ENCODE data around the gene RAB40B. TPM values are rescaled to one million over a fixed set of nuclear protein-coding genes. Genes with fewer than 3 reads are reported as not detected.

Gene RAB40B
- total and polyA plus RNA-seq, 2 of the 13 experiments (the other 11 are each of a cell fraction or from before 2014, with no cell fraction given) = 6.2 to 6.5 TPM

- intact Hi-C loops (cut with micrococcal nuclease; ENCODE audit: unreplicated experiment) (no loop called here), in situ Hi-C loops (cut with HindIII; ENCODE audit: extremely low pct_ligation_motif_present, low pct_unique_long_range_greater_than_20kb) (no loop called here)
- BruUV-seq (replicated peaks) = no TSS peak
- TF ChIP-seq NRL (CRISPR knock-in tag; IDR thresholded peaks at IDR 0.05; ENCODE audit: borderline replicate concordance) = 0 out of 2 replicates have a peak, but pooled peaks have one; percentile 25
- 0 out of 2 replicates have a peak, but pooled peaks have one; percentile 38 for TF ChIP-seq HIC2 (CRISPR knock-in tag; IDR thresholded peaks at IDR 0.05; ENCODE audit: low read depth)
- TF ChIP-seq ZNF709 (CRISPR knock-in tag; IDR thresholded peaks at IDR 0.05) = no peak
- peak; percentile 40 for TF ChIP-seq AGO2 (optimal IDR thresholded peaks at IDR 0.05; ENCODE audit: low read depth, low read length)
- ChIA-PET CTCF (ENCODE audit: low intra/inter-chr PET ratio, low total read pairs) (no interaction called here), POLR2A (interaction anchor here (1.4 kb wide), 1 partner anchor 9 kb away, joined by 6 read pairs; no protein-coding TSS in a partner anchor)
- H3K9ac ChIP-seq (ENCODE audit: insufficient read depth, low read depth, low read length) = no peak overlapping the region
- DNase-seq (ENCODE audit: low spot score) (no peak), FAIRE-seq (no peak), ATAC-seq (peak; percentile 14)
- 90% methylated on average over 47 of the region's 48 CpGs for WGBS (ENCODE audit: low lambda C conversion rate)
- H3K4me1 ChIP-seq (ENCODE audit: insufficient read depth, low read length) = peaks cover under 1% of the 10 kb centered on the region; the same call in 1 of the 2 replicates
- peaks cover 10 to 16% of the 10 kb centered on the region in 2 experiments; a peak in 4 of 5 replicates for H3K36me3 ChIP-seq (replicated peaks in 1 of 2; ENCODE audit: control insufficient read depth in 1 of 2, insufficient read depth in 2 of 2, low read length in 2 of 2)
- H2AFZ ChIP-seq (ENCODE audit: low read length) = no peak overlapping the region
- no peak overlapping the region for H3K27ac ChIP-seq (ENCODE audit: extremely low read length, insufficient read depth, low read length)
- no peaks in the 10 kb centered on the region for H4K20me1 ChIP-seq (ENCODE audit: insufficient read depth, low read length)
- H3K27me3 ChIP-seq (ENCODE audit: control insufficient read depth in 1 of 2, insufficient read depth in 2 of 2, low read length in 2 of 2) = no peaks in the 10 kb centered on the region
- H3K4me3 ChIP-seq (replicated peaks in 1 of 3; ENCODE audit: insufficient read depth in 1 of 3, low read depth in 2 of 3, low read length in 3 of 3) = no peak overlapping the region
- no peaks in the 10 kb centered on the region for H3K79me2 ChIP-seq (ENCODE audit: insufficient read depth, low read length)
- peaks cover 10% of the 10 kb centered on the region for H3K9me3 ChIP-seq (ENCODE audit: low read length)
- no peak overlapping the region for H3K4me2 ChIP-seq (ENCODE audit: low read depth, low read length)
These were observed 31.2 kb upstream of the RAB40B start for GRCh38 chr17:82729479-82730260.

- BruUV-seq (replicated peaks) = no TSS peak
- Histone ChIP-seq H3K9ac (ENCODE audit: insufficient read depth, low read depth, low read length) (no peak overlapping the region), H3K4me1 (ENCODE audit: insufficient read depth, low read length) (no peaks in the 10 kb centered on the region), H3K36me3 (replicated peaks in 1 of 2; ENCODE audit: control insufficient read depth in 1 of 2, insufficient read depth in 2 of 2, low read length in 2 of 2) (peaks cover 14 to 32% of the 10 kb centered on the region in 2 experiments), H4K20me1 (ENCODE audit: insufficient read depth, low read length) (no peaks in the 10 kb centered on the region), H3K79me2 (ENCODE audit: insufficient read depth, low read length) (no peaks in the 10 kb centered on the region), H3K27ac (ENCODE audit: extremely low read length, insufficient read depth, low read length) (no peak overlapping the region), H3K4me2 (ENCODE audit: low read depth, low read length) (no peak overlapping the region), H2AFZ (ENCODE audit: low read length) (no peak overlapping the region), H3K27me3 (ENCODE audit: control insufficient read depth in 1 of 2, insufficient read depth in 2 of 2, low read length in 2 of 2) (no peaks in the 10 kb centered on the region), H3K4me3 (replicated peaks in 1 of 3; ENCODE audit: insufficient read depth in 1 of 3, low read depth in 2 of 3, low read length in 3 of 3) (no peak overlapping the region), H3K9me3 (ENCODE audit: low read length) (no peaks in the 10 kb centered on the region)
- CTCF ChIA-PET (ENCODE audit: low intra/inter-chr PET ratio, low total read pairs) = no interaction called here
- ATAC-seq (no peak), FAIRE-seq (no peak), DNase-seq (ENCODE audit: low spot score) (no peak)
- 100% methylated on average over 3 of the region's 10 CpGs for WGBS (ENCODE audit: low lambda C conversion rate)
- in situ Hi-C loops (cut with HindIII; ENCODE audit: extremely low pct_ligation_motif_present, low pct_unique_long_range_greater_than_20kb) = no loop called here
- POLR2A ChIA-PET = interaction anchor here (1.3 to 2.2 kb wide), 2 partner anchors 10 to 12 kb away, joined by 4 to 7 read pairs; partner anchors contain the start of gene FN3KRP
- TF ChIP-seq ZSCAN30 (CRISPR knock-in tag; IDR thresholded peaks at IDR 0.05) = no peak
- TF ChIP-seq ZFY (CRISPR knock-in tag; IDR thresholded peaks at IDR 0.05) = no peak
- peak; percentile 46 for TF ChIP-seq AGO2 (optimal IDR thresholded peaks at IDR 0.05; ENCODE audit: low read depth, low read length)
- no peak for TF ChIP-seq DBP (CRISPR knock-in tag; IDR thresholded peaks at IDR 0.05; ENCODE audit: not compliant biosample characterization)
- no peak for TF ChIP-seq HOXA7 (CRISPR knock-in tag; IDR thresholded peaks at IDR 0.05)
- intact Hi-C loops (cut with micrococcal nuclease; ENCODE audit: unreplicated experiment) = no loop called here
These were observed 27.9 kb upstream of the RAB40B start for GRCh38 chr17:82726427-82726826.
